ENCODE measurements around the gene GATAD2B. TPM values are rescaled to one million over a fixed set of nuclear protein-coding genes. Genes with fewer than 3 reads are reported as not detected.
"Not testable (repeated sequence)": the region's sequence is repeated elsewhere in the genome, so short reads cannot be mapped to it uniquely, and the experiment has no call there.

Gene GATAD2B
- total RNA-seq, 1 experiment from 2014 or later = 8.9 TPM

DNA sequence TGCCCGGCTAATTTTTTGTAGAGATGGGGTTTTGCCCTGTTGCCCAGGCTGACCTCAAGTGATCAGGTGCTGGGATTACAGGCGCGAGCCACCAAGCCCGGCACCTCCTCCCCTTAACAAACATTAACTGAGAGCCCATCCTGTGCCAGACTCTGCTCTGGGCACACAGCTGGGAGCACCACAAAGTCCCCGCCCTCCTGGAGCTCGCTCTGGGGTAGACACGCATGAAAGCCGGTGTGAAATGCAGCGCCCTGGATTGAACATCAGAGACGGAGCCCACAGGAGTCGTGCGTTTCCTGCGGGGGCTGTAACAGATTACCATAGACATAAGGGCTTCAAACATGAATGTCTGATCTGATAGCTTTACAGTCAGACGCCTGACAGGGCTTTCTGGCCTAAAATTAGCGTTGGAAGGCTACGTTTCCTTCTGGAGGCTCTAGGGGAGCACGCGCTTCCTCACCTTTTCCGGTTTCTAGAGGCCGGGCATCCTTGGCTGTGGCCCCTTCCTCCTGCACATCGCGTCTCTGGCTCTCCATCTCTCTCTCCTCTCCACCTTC is 133.2 kb downstream of the GATAD2B start:
- no peaks in the 10 kb centered on the region for H3K27me3 ChIP-seq (ENCODE audit: control insufficient read depth, insufficient read depth, low read length)
- H3K4me3 ChIP-seq (ENCODE audit: insufficient read depth, low read depth, low read length) = no peak overlapping the region
- H3K36me3 ChIP-seq (replicated peaks; ENCODE audit: control insufficient read depth, insufficient read depth, low read length) = no peaks in the 10 kb centered on the region
- peak; percentile 23 for DNase-seq

- no peak overlapping the region for H3K4me3 ChIP-seq (ENCODE audit: insufficient read depth, low read depth, low read length)
- H3K27me3 ChIP-seq (ENCODE audit: control insufficient read depth, insufficient read depth, low read length) = no peaks in the 10 kb centered on the region
- no peaks in the 10 kb centered on the region for H3K36me3 ChIP-seq (replicated peaks; ENCODE audit: control insufficient read depth, insufficient read depth, low read length)
- no peak for DNase-seq
Observed at GRCh38 chr1:153786038-153786790, 136.6 kb downstream of the GATAD2B start.

- no peaks in the 10 kb centered on the region for H3K36me3 ChIP-seq (replicated peaks; ENCODE audit: control insufficient read depth, insufficient read depth, low read length)
- peak overlapping the region; percentile 81 for H3K4me3 ChIP-seq (ENCODE audit: insufficient read depth, low read depth, low read length)
- no peaks in the 10 kb centered on the region for H3K27me3 ChIP-seq (ENCODE audit: control insufficient read depth, insufficient read depth, low read length)
- DNase-seq = peak; percentile 99
Observed at GRCh38 chr1:153783233-153784190, 139.3 kb downstream of the GATAD2B start.

DNA sequence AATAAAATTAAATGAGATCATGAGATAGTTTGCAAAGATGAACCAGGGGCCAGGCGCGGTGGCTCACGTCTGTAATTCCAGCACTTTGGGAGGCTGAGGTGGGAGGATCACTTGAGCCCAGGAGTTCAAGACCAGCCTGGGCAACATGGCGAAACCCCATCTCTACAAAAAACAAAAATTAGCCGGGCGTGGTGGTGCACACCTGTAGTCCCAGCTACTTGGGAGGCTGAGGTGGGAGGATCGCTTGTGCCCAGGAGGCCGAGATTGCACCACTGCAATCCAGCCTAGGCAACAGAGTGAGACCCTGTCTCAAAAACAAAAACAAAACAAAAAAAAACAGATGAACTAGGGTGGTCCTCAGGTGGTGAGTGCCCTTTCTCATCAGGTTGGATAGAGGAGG is 140.1 kb downstream of the GATAD2B start:
- H3K4me3 ChIP-seq (ENCODE audit: insufficient read depth, low read depth, low read length); DNase-seq; H3K27me3 ChIP-seq (ENCODE audit: control insufficient read depth, insufficient read depth, low read length); H3K36me3 ChIP-seq (replicated peaks; ENCODE audit: control insufficient read depth, insufficient read depth, low read length): not testable (repeated sequence)

GRCh38 chr1:153780551-153780950 is 142.2 kb downstream of the GATAD2B start:
- Histone ChIP-seq H3K27me3 (ENCODE audit: control insufficient read depth, insufficient read depth, low read length) (no peaks in the 10 kb centered on the region; the same call in 1 of the 2 replicates), H3K4me3 (ENCODE audit: insufficient read depth, low read depth, low read length) (no peak overlapping the region), H3K36me3 (replicated peaks; ENCODE audit: control insufficient read depth, insufficient read depth, low read length) (no peaks in the 10 kb centered on the region; the same call in 1 of the 2 replicates)
- DNase-seq = peak; percentile 54

- H3K27me3 ChIP-seq (ENCODE audit: control insufficient read depth, insufficient read depth, low read length) = no peaks in the 10 kb centered on the region; the same call in 1 of the 2 replicates
- DNase-seq = no peak
- H3K4me3 ChIP-seq (ENCODE audit: insufficient read depth, low read depth, low read length) = no peak overlapping the region
- no peaks in the 10 kb centered on the region; the same call in 1 of the 2 replicates for H3K36me3 ChIP-seq (replicated peaks; ENCODE audit: control insufficient read depth, insufficient read depth, low read length)
Observed at GRCh38 chr1:153779781-153780541, 142.8 kb downstream of the GATAD2B start.

GRCh38 chr1:153778824-153779519 is 143.8 kb downstream of the GATAD2B start:
- DNase-seq = no peak
- H3K27me3 ChIP-seq (ENCODE audit: control insufficient read depth, insufficient read depth, low read length) = no peaks in the 10 kb centered on the region; the same call in 1 of the 2 replicates
- H3K36me3 ChIP-seq (replicated peaks; ENCODE audit: control insufficient read depth, insufficient read depth, low read length) = no peaks in the 10 kb centered on the region; the same call in 1 of the 2 replicates
- H3K4me3 ChIP-seq (ENCODE audit: insufficient read depth, low read depth, low read length) = no peak overlapping the region

DNA sequence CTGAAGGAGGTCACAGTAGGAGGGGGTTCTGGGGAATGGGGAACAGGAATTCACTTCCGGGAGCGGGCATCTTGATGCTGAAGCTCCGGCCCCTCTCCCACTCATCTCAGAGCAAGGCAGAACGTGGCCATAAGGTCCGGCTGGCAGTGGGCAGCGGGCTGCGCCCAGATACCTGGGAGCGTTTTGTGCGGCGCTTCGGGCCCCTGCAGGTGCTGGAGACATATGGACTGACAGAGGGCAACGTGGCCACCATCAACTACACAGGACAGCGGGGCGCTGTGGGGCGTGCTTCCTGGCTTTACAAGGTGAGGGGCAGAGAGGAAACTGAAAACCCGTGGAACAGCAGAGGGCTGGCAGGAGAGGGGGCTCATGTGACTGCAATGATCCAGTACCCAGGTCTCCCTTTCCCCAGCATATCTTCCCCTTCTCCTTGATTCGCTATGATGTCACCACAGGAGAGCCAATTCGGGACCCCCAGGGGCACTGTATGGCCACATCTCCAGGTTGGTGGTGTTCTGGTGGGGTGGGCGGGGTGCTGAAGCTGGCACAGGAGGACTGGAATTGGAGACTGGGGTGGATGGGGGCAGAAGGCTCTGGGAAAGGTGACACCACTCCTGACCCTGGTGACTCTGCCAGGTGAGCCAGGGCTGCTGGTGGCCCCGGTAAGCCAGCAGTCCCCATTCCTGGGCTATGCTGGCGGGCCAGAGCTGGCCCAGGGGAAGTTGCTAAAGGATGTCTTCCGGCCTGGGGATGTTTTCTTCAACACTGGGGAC is 144.5 kb downstream of the GATAD2B start:
- Histone ChIP-seq H3K36me3 (replicated peaks; ENCODE audit: control insufficient read depth, insufficient read depth, low read length) (no peaks in the 10 kb centered on the region; the same call in 1 of the 2 replicates), H3K4me3 (ENCODE audit: insufficient read depth, low read depth, low read length) (no peak overlapping the region), H3K27me3 (ENCODE audit: control insufficient read depth, insufficient read depth, low read length) (no peaks in the 10 kb centered on the region; the same call in 1 of the 2 replicates)
- peak; percentile 33 for DNase-seq

DNA sequence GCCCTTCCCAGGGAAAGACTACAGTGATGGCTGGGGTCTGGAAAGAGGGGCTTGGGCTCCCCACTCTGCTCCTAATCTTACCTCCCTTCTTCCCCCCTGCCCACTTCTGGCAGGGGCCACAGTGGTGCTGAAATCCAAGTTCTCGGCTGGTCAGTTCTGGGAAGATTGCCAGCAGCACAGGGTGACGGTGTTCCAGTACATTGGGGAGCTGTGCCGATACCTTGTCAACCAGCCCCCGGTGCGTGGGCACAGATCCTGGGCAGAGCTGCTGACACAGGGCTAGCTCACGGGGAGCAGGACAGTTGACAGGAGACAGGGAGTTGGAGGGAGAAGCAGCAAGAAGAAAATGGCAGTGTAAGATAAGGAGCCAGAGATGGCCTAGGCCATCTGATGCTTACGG is 145.1 kb downstream of the GATAD2B start:
- no peak for DNase-seq
- peaks cover 6% of the 10 kb centered on the region for H3K36me3 ChIP-seq (replicated peaks; ENCODE audit: control insufficient read depth, insufficient read depth, low read length)
- no peak overlapping the region for H3K4me3 ChIP-seq (ENCODE audit: insufficient read depth, low read depth, low read length)
- H3K27me3 ChIP-seq (ENCODE audit: control insufficient read depth, insufficient read depth, low read length) = no peaks in the 10 kb centered on the region; the same call in 1 of the 2 replicates

DNA sequence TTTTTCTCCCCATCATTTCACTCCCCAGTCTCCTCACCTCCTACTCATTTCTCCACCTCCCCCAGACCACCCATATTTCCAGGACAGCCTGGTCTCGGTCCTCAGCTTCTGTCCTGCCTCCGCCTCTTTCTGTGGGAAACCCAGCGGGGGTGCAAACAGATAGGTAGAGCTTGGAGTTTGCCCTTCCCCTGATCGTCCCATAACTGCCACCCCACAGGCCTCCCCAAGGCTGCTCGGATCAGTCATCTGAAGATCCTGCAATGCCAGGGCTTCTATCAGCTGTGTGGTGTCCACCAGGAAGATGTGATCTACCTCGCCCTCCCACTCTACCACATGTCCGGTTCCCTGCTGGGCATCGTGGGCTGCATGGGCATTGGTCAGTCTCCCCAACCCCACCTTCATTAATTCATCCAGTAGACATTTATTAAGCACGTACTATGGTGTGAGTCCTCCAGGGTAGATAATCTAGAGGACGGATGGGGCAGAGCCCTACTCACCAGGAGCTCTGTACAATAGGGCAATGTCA is 145.9 kb downstream of the GATAD2B start:
- DNase-seq = peak; percentile 26
- no peaks in the 10 kb centered on the region; the same call in 1 of the 2 replicates for H3K27me3 ChIP-seq (ENCODE audit: control insufficient read depth, insufficient read depth, low read length)
- H3K4me3 ChIP-seq (ENCODE audit: insufficient read depth, low read depth, low read length) = no peak overlapping the region
- H3K36me3 ChIP-seq (replicated peaks; ENCODE audit: control insufficient read depth, insufficient read depth, low read length) = peaks cover 7% of the 10 kb centered on the region

DNA sequence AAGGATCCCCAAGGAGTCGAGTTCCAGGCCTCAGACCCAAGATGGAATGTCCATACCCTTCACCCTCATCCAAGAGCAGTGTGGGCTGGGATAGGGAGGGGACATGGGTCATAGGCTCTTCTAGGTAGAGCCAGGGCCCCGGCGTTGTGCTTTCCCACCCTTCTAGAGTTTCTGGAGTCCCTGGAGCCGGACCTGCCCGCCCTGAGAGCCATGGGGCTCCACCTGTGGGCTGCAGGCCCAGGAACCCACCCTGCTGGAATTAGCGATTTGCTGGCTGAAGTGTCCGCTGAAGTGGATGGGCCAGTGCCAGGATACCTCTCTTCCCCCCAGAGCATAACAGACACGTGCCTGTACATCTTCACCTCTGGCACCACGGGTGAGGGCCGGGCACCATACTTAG is 146.4 kb downstream of the GATAD2B start:
- Histone ChIP-seq H3K36me3 (replicated peaks; ENCODE audit: control insufficient read depth, insufficient read depth, low read length) (peaks cover 9% of the 10 kb centered on the region), H3K27me3 (ENCODE audit: control insufficient read depth, insufficient read depth, low read length) (no peaks in the 10 kb centered on the region; the same call in 1 of the 2 replicates)

DNA sequence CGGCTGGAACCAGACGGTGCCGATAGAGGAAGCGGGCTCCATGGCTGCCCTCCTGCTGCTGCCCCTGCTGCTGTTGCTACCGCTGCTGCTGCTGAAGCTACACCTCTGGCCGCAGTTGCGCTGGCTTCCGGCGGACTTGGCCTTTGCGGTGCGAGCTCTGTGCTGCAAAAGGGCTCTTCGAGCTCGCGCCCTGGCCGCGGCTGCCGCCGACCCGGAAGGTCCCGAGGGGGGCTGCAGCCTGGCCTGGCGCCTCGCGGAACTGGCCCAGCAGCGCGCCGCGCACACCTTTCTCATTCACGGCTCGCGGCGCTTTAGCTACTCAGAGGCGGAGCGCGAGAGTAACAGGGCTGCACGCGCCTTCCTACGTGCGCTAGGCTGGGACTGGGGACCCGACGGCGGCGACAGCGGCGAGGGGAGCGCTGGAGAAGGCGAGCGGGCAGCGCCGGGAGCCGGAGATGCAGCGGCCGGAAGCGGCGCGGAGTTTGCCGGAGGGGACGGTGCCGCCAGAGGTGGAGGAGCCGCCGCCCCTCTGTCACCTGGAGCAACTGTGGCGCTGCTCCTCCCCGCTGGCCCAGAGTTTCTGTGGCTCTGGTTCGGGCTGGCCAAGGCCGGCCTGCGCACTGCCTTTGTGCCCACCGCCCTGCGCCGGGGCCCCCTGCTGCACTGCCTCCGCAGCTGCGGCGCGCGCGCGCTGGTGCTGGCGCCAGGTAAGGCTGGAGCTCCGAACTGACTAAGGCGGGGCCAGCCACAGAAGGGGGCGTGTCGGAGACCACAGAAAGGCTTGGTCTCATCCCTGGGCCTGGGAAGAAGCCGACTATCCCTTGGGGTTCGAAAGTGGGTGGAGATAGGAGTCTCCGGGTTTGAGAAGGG is 147.1 kb downstream of the GATAD2B start:
- Histone ChIP-seq H3K36me3 (replicated peaks; ENCODE audit: control insufficient read depth, insufficient read depth, low read length) (peaks cover 12% of the 10 kb centered on the region), H3K4me3 (ENCODE audit: insufficient read depth, low read depth, low read length) (peak overlapping the region; percentile 97), H3K27me3 (ENCODE audit: control insufficient read depth, insufficient read depth, low read length) (no peaks in the 10 kb centered on the region; the same call in 1 of the 2 replicates)
- DNase-seq = peak; percentile 96

More for the DNA sequence above, 146.4 kb downstream of the GATAD2B start:
- DNase-seq = no peak
- peak overlapping the region; percentile 97 for H3K4me3 ChIP-seq (ENCODE audit: insufficient read depth, low read depth, low read length)
